Measurements from ENCODE around the gene ARHGAP28.
A peak's percentile ranks its signal among the peaks of the same experiment; 100 is the strongest.

The ARHGAP28 gene, protein sequence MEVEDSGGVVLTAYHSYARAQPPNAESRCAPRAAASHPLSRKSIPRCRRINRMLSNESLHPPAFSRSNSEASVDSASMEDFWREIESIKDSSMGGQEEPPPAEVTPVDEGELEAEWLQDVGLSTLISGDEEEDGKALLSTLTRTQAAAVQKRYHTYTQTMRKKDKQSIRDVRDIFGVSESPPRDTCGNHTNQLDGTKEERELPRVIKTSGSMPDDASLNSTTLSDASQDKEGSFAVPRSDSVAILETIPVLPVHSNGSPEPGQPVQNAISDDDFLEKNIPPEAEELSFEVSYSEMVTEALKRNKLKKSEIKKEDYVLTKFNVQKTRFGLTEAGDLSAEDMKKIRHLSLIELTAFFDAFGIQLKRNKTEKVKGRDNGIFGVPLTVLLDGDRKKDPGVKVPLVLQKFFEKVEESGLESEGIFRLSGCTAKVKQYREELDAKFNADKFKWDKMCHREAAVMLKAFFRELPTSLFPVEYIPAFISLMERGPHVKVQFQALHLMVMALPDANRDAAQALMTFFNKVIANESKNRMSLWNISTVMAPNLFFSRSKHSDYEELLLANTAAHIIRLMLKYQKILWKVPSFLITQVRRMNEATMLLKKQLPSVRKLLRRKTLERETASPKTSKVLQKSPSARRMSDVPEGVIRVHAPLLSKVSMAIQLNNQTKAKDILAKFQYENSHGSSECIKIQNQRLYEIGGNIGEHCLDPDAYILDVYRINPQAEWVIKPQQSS

GRCh38 chr18:6729247-6730091 is at the start of gene ARHGAP28:
ARHGAP28 (plus strand) TSS chr18:6729716; CDS start chr18:6729822, 106 bp downstream.
- peak within 1 kb of the TSS; percentile 57 to 59 for H3K4me3 ChIP-seq (replicated peaks in 1 of 2; ENCODE audit: low read depth in 2 of 2, low read length in 2 of 2)
- TF ChIP-seq CTCF (IDR thresholded peaks at IDR 0.05; ENCODE audit: low read depth, low read length), result no peak
- peak; percentile 75 to 98 for DNase-seq (ENCODE audit: low read depth in 2 of 2)

DNA sequence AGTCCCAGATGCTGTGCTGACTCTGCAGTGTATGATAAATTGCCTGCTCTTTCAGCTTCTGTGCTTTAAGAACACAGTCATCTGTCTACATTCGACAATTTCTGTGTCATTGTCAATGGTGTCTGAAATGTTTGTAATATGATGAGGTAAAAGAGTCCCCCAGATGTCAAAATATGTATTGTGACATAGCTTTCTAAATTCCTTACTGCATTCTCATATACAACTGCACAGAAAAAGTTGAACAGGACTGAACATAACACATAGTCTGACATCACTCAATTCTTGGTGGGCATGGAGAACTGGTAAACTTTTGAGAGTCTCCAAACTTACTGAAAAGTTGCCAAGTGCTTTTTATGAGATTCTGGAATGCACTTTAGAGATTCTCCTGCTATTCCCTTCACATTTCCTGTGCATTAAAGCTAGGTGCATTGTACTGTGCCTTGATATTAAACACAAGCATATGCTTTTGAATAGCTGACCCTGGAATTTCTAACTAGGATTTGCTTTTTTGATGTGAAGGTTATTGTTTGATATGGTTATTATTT is 48.1 kb upstream of the ARHGAP28 start:
- H3K4me3 ChIP-seq (replicated peaks in 1 of 2; ENCODE audit: low read depth in 2 of 2, low read length in 2 of 2), result no peak overlapping the region
- peak in 1 of 2 donors; percentile 8 for DNase-seq (ENCODE audit: low read depth in 2 of 2)
- no peak for TF ChIP-seq CTCF (IDR thresholded peaks at IDR 0.05; ENCODE audit: low read depth, low read length)

DNA sequence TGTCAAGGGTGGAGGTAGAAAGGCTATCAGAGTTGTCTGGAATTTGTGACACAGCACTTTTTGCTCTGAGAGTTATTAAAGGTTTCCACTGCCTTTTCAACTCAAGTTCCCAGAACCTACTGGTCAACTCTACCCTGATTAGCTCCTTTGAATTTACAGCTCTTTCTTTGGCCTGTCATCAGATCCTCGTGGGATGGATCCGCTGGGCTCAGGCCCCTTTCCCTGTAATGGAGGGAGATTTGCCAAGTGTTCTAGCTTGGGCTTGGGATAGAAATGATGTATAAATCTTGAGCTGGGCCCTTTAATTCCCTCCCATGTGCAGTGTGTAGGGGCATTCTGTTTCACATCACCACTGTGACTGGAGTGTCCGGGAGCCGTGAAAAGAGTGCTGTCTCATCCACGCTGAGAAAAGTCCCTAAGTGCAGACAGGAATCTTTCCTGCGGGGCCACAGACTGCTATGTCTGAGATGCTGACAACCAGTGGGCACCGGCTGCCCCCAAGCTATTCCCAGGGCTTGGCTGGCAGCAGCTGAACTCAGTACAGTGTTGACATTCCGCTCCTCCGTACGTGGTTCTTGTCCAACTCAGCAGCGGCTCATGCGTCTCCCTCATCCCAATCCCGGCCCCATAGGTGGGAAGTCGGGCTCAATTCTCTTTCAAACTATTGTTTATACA is 46.9 kb upstream of the ARHGAP28 start:
- TF ChIP-seq CTCF (IDR thresholded peaks at IDR 0.05; ENCODE audit: low read depth, low read length), result no peak
- DNase-seq (ENCODE audit: low read depth in 2 of 2), result no peak
- H3K4me3 ChIP-seq (replicated peaks in 1 of 2; ENCODE audit: low read depth in 2 of 2, low read length in 2 of 2), result no peak overlapping the region

DNA sequence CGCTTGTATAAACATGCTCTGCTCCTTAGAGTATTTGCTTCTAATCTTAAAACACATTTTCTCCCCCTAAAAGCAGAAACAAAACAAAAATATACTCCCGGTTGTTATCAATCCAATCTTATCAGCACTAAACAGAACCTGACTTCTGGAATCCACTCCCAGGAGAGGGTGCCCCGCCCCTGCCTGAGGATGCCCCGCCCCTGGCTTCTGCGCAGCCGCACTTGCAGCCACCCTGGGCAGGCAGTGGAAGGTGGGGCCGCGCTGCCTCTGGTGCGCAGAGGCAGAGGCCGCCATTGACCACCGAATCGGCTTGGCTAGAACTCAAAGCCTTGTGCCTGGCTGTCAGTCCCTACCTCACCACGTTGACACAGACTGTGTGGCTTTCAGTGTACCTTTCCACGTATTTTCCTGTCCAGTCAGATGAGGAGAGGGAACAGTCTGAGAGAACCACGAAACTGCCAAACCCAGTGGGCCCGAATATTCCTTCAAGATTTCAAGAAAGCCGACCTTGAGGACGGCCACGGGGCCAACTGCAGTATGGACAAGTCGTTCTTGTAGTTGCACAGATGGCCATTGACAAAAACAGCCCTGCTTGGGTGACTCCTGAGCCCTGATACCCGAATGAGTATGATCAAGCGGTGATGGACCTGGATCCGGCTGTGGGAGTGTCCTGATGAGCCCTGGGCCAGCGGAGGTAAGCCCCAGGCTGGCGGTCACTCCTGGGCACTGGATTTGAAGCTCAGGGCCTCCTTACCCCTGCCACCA is 46.2 kb upstream of the ARHGAP28 start:
- TF ChIP-seq CTCF (IDR thresholded peaks at IDR 0.05; ENCODE audit: low read depth, low read length), result no peak
- no peak overlapping the region for H3K4me3 ChIP-seq (replicated peaks in 1 of 2; ENCODE audit: low read depth in 2 of 2, low read length in 2 of 2)
- DNase-seq (ENCODE audit: low read depth in 2 of 2), result no peak

- TF ChIP-seq CTCF (IDR thresholded peaks at IDR 0.05; ENCODE audit: low read depth, low read length), result no peak
- no peak for DNase-seq (ENCODE audit: low read depth in 2 of 2)
- H3K4me3 ChIP-seq (replicated peaks in 1 of 2; ENCODE audit: low read depth in 2 of 2, low read length in 2 of 2), result no peak overlapping the region
These were observed 41.8 kb upstream of the ARHGAP28 start for GRCh38 chr18:6687676-6688075.

Measured in cardiac fibroblast (primary cell).